T47D (cell line): ENCODE measurements around the gene HOXA3.
A peak's percentile ranks its signal among the peaks of the same experiment; 100 is the strongest.

ENCODE experiments used
- DNase-seq, 2 experiments: peaks; one replicate each; pipeline versions ENCODE4 v3.0.0 to v3.0.0-alpha.2; 2011 to 2012; ENCODE audit warnings: low read depth in 1 of 2, low spot score in 1 of 2
- JUND ChIP-seq: IDR thresholded peaks from 2 replicates; pipeline ENCODE4 v1.6.1; 2012; ENCODE audit warnings: low read depth
- in situ Hi-C: cut with HindIII; loops from 2 replicates; pipeline ENCODE4 v1.10.0; 2016; ENCODE audit warnings: low sequenced_read_pairs, low pct_unique_long_range_greater_than_20kb

HOXA3 gene

DNA sequence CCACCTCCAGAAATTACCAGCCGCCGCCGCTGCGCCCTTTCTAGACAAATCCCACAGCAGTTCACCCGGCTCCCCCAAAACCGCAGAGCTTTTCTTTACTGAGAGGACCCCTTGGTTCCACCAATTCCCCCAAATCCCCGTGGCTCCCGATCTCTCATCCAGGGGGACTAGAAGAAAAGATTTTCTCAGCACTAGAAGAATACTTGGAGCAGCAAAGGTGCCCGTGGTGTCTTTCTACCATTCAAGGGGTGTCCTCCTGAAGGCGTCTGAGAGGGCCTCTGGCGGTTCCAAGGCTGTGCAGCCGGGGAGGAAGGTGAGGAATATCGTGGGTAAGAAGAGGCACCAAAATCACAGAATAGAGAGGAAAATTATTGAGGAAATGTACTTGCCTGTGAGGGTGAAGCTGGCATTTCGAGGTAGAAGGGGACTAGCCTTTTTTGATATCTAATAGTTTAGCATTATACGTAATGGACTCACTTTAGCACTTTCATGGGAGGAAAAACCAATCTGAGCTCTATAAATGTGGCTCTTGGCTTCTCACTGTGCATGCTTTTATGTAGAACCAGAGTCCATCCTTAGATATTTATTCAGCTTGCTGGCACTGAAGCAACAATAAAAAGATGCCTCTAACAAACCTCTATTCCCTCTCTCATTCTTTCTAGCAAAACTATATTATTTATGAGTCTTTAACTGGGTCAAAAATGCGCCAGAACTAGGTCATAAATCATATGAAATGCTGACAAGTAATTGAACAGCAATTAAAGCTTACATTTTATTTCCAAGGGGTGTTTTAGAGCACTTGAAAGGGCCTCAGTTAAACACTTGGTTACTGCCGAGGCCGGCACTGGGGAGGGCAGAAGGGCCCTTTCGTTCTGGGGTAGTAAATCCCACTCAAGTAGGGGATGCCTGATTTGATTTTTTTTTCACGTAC is 36.1 kb downstream of the HOXA3 start:
- no peak for DNase-seq
- no peak for TF ChIP-seq JUND
- in situ Hi-C loops: no loop called here

DNA sequence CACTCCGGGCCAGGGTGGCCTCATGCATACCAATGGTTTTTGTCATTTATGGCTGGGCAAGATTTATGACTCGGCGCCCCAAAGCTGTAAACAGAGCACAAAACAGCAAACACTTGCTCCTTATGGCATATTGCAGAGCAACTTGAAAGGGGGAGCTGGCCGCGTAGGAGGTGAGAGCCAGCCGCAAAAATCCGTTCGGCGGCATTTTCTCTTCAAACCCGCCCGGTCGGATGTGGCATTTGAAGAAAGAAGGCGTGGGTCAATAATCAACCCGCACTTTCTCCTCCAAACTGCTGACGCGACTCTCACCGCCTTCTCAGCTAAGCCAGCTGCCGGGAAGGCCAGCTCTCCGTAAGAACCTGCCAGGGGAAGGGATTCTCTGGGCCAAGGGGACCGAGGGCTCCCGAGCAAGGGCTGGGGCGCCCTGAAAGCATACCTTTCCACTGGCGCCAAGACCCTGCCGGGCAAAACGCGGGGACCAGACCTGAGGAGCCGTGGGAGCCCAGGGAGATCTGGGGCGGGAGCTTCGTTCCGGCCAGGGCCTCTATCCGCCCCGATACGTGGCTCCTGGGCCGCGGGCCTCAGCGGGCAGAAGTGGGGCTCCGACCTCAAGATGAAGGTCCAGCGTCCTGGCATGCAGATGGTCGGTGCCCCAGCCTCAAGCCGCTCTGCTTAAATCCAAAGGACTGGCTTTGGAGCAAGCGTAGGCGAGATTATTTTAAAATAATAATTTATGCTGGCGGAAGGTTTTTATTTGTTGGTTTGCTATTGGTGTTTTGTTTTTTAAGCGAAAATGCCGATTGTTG is 37.0 kb downstream of the HOXA3 start:
- in situ Hi-C loops: no loop called here
- no peak for TF ChIP-seq JUND
- no peak for DNase-seq

DNA sequence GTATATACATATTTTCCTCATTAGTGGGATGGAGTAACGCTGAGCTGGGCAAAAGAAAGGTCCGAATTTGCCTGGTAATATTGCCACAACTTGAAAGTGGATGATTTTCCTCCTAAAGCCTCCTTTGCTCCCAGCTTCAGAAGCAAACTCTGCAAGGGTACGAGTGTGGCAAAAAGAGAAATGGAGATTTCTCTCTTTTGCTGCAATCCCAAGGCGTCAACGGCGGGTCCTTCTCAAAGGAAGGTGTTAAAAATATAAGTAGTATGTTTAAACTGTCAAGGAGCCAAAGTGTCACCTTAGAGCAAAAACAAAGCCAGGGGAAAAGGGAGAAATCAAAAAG is 37.5 kb downstream of the HOXA3 start:
- TF ChIP-seq JUND: no peak
- no peak for DNase-seq
- in situ Hi-C loops: no loop called here

DNA sequence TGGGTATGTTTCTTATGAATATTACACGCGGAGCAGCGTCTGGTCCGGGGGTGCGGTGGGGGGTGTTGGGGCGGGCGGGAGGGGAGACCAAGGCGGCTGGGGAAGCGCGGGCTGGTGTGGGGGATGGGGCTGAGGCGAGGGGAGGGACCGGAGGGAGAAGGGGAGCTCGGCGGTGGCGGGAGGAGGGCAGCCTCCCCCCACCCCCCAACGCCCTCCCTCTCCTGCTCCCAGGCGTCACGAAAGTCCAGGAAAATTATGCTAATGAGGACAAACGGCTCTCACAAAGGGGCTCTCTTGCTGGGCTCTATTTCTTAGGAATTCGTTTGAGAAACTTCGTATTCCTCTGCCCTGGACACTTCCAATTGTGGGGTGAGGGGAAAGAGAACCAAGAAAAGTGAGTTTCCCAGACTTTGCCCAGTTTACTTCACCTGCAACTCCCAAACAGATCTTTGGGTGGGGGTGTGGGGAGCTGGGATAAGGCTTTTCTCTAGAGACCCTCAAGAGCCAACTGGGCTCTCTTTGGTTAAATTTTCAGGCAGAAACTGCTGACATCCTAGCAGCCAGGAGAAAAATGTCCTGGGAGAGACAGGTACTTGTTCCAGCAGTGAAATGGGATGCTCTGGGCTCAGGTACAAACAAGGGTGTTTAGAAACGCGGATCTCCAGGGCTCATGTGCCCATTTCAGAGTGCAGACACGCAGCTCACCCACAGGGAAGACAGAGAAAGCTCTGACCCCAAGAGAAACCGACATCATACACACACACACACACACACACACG is 38.2 kb downstream of the HOXA3 start:
- no peak for TF ChIP-seq JUND
- no peak for DNase-seq
- in situ Hi-C loops: no loop called here

DNA sequence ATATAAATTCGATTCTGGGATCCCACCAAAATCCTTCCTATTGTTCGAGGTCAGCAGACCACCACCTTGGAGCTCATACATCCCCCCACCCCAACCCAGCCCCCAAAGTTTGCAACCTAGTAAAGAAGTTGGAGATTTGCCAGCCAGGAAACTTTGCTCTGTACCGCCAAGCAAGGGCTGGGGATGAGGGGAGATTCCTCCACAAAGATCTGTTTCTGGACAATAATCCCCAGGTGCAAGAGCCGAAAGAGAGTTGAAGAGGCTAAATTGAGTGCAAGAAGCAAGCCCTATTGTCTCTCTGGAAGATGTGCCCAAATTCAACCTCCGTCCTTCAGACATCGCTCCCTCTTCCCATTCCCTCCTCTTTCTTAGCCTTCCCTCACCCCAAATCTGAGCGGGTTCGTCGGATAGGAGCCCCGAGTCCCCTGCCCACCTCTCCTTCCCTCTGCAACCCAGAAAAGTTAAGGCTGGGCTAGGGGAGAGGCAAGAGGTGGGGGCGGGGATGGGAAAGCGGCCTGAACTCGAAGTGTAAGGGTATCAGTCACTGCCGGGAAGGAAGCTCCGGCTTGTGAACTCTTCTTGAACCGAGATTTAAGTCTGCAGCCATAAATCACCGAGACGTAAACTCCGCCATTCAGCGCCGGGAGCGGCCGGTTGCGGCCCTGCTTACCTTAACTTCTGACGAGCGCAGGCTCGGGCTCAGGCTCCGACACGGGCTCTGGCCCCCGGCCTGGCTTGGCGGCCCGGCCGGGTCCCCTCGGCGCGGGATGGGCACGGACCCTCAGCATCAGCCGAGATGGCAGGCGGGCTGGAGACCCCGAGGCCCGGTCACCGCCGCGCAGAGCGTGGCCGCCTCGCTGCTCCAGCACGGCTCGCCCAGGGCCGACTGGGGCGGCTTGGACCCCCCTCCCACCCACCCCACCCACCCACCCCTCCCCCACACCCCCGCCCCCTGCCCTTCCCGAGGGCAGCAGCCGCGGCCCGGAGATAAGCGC is 39.1 kb downstream of the HOXA3 start:
- in situ Hi-C loops: no loop called here
- TF ChIP-seq JUND: no peak
- DNase-seq: no peak

DNA sequence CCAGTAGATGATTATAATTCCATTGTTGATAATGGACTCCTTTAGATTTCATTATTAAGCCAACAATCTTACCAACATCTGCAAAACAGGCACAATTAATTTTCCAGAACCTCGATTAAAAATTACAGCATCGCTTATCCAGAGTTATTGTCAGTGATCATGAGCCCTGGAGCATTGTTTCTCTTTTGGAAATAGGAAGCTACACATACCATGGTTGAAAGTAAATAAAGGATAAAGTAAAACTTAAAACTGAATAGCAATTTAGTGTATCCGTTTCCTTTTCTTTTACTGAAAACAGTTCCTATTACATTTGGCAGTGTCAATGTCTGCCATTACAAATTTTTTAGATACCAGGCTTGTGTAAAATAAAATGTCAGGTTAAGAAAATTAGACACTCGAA is 40.0 kb downstream of the HOXA3 start:
- DNase-seq: no peak
- in situ Hi-C loops: no loop called here
- no peak for TF ChIP-seq JUND

DNA sequence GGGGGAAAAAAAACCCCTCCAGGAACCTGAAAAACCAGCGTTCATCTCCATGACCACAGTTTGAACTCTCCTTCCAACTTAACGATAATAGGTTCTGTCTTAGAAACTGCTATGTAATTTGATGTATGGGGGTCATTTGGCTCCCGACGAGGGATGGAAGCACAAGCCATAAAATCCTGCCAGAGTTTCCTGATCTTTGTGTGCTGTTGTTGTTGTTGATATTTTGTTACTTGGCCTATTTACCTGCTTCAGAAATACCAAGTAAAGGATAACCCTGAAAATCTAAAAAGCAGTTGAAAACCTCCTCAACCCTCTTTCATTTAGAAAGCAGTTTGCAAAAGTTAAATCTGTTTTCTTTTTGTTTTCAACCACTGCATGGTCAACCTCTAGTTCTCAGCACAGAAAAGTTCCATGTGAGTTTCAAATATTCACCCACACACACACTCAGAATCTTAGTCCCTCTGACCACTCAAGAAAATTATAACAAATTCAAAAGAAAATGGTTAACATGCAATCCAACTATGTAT is 40.6 kb downstream of the HOXA3 start:
- in situ Hi-C loops: no loop called here
- no peak for TF ChIP-seq JUND
- DNase-seq: no peak

DNA sequence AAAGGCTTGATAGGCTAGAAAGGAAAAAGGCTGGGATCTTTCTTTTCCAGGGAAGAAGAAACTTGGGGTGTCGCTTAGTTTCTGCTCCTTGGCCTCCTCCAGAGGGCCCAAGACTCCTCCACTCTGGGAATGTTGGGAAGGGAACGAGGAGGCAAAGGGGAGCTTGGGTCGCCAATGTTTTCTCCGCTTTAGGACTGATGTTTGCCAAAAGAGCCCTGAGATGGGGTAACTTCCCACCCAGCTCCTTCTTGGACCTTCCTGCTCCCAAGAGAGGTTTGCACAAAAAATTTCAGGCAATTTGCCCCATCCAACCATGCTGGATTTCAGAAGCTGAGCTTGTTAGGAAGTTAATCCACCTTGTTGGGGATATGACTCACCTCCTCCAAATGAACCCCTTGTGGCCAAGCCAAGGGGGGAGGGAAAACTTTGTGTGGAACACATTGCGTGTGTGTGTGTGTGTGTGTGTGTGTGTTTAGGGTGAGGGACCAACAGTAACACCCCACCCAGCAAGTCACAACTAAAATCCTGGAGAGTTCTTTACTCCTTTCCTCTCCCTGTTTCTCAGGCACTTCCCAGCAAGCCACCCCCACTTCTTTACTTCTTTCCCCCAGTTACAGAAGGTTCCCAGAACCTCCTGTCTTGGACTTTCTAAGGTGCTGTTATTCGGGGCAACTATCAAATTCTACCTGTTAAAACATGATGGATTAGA is 41.2 kb downstream of the HOXA3 start:
- in situ Hi-C loops: no loop called here
- no peak for DNase-seq
- TF ChIP-seq JUND: no peak

DNA sequence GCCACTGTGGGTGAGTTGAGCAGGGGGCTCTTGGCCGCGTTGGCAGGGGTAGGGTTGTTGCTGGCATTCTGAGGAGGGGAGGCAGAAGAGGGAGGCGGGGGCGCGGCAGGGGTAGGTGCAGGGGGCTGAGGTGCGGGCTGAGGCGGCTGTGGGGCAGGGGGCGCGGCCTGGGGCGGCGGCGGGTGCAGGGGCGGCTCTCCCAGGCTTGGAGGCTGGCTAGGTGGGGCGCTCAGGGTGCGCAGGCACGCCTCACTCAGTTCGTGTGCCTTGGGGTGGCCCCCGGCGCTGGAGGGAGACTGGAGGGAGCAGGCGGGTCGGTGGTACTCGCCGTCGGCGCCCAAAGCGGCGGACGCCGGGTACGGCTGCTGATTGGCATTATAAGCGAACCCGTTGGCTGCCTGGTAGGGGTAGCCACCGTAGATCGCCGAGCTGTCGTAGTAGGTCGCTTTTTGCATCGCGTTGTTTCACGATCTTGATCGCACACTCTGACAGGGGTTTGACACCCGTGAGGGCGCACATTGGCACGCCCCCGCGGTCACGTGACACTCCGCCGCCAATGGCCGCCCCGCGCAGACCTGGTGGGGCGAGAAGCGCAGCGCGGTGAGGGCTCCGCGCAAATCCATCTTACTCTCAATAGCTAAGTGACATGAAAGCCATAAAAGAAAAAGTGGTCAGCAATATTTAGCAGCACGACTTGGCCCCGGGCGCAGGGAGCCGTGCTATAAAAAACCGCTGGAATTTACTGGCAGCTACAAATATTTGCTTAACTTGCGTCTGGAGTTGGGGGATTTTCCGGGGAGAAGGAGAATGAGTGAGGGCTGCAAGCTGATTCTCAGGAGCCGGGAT is 42.0 kb downstream of the HOXA3 start:
- in situ Hi-C loops: no loop called here
- peak; percentile 46 to 67 for DNase-seq
- TF ChIP-seq JUND: no peak
